NCI-H2227 treated with DMSO at 0.1 percent for 48 hours (cell line): Measurements from ENCODE around the gene SNX2.
"Not testable (repeated sequence)": the region's sequence is repeated elsewhere in the genome, so short reads cannot be mapped to it uniquely, and the experiment has no call there.

Source experiments
- DNase-seq: peaks from one replicate; lab custom pipeline; 2025; lab: John Stamatoyannopoulos, UW

Gene SNX2

DNA sequence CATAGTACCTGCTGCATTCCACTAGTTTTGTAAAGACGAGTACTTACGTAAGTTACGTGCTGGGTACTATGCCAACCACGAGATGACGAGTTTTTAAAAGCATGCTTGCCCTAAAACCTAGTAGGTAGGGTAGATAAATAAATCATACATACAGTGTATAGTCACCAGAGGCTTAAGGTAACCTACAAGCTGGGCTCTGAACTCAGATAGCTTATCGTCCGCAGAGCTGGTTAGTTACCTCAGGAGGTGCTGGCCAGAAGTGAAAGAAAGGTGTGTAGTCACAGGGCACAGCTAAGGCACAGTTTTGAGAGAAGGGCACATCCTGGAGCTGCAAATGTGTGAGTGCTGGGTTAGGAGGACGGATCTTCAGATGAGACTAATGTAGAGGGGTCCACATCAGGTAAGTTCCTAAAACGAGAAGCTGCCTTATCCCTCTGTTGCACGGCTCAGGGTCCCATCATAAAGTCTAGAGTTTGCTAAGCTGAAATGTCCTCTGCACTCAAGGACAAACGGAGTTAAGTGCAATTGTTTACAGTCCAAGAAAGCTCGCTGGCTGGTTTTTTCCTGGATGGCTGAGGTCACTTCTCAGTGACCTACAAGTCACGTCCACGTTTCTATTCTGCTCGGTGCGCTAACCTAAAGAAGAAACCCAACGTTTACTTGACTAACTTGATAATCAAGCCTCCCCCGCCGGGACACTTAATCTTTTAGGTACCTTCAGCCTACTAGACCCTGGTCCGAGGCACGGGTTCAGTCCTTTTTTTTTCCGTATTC lies 69.4 kb downstream of the SNX2 start:
- DNase-seq, result peak; percentile 7

DNA sequence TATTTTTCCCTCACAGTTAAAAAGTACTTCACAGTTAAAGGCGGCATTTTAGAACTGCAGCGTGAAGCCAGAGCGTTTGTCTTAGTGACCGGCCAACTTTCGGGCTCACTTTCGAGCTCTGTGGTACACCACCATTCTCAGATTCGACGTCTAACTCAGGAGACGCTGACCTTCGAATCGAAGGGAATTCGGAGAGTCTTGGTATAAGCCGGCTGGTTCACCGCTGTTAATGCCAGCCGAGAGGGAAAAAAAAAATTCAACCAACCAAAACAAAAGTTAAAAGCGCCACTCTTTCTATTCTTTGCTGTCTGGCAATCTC lies 70.0 kb downstream of the SNX2 start:
- DNase-seq, result no peak

DNA sequence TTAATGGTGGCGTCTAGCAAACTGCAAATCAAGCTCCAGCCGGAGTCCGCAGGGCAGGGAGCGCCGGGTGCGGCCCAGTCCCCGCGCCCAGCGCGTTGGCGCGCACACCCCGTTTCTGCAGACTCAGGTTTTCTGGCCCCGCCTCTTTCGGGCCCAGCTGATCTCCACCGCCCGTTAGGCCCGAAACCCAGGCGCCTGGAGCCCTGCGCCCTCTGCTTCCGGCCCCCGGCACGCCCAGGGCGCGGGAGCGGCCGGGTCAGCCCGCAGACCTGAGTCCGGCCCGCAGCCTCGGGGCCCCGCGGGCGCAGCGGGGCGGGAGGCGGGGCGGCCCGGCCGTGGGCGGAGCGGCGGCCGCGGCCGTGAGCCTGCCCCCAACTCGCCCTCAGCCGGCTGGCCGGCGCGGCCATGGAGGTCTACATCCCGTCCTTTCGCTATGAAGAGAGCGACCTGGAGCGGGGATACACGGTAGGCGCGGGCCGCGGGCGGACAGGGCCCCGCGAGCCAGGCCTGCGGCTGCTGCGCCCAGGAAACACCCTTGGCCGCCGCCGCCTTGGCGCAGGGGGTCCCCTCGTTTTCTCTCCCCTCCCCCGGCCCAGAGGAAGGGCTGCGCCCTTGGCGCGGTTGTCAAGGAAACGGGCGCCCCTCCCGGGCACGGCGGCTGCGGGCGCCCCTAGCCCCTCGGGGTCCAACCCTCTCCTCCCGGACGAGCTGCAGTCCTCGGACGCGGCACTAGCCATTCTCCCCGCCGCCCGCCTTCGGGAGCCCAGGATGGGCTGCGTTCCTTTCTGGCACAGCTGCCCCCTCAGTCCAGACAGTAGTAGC lies 70.6 kb downstream of the SNX2 start, which contains the start of gene SNX24:
SNX24 (plus strand) TSS at position 385 of the 822 bp plus-strand sequence; CDS start at position 406, 21 bp downstream.
- DNase-seq, result peak; percentile 62

DNA sequence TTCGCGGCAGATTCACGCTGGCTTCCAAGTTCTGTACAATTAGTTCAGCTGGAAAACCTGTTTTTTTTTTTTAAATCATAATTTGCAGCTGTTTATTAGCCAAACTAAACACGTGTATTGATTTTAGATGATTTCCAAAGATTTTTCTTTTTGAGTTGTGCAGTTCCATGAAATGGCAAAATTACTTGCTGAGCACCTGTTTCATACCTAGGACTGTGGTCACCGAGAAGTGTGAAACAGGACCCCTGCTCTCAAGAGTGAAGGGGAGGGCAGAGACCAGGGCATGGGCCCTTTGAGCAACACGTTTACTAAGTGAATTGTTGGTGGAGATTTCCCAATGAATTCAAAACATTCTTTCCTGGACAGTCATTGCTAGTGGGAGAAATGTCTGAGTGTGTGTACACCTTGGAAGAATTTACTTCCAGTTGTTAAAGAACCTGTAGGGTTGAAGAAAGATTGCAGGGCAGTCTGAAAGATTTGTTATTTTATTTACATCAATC lies 71.2 kb downstream of the SNX2 start:
- DNase-seq, result no peak

- DNase-seq, result no peak
Measured at GRCh38 chr5:122847687-122848081, 72.8 kb downstream of the SNX2 start.

DNA sequence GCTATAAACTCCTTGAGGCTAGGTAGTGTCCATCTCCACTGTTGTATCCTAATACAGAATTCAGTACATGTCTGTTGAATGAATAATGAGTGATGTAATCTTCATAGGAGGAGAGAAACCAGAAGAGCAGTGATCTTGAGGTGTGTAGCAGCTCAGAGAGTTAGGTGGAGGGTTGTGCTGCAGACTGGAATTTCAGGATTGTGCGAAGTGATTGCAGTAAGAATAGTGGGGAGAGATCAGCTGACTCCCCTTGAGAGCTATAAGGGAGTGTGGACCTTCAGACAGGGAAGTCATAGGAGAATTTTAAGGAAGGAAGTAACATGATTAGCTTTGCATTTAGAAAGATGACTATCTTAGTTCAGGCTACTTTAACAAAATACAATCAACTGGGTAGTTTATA lies 74.9 kb downstream of the SNX2 start:
- no peak for DNase-seq

- not testable (repeated sequence) for DNase-seq
Measured at GRCh38 chr5:122857538-122857937, 82.7 kb downstream of the SNX2 start.

GRCh38 chr5:122858451-122858850 lies 83.6 kb downstream of the SNX2 start:
- no peak for DNase-seq

GRCh38 chr5:122863240-122863639 lies 88.4 kb downstream of the SNX2 start:
- DNase-seq, result no peak

DNA sequence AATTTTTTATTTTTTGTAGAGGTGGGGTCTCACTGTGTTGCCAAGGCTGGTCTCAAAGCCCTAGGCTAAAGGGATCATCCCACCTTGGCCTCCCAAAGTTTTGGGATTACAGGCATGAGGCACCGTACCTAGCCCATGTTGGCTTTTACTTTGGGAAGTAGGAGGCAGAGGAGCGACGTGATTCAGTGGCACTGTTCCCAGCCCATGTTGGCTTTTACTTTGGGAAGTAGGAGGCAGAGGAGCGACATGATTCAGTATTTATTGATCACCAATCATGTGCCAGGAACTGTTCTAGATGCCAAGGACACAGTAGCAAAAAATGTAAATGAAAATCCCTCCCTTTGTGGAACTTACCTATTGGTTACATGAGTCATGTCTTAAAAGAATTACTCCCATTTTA lies 88.8 kb downstream of the SNX2 start:
- no peak for DNase-seq

GRCh38 chr5:122864400-122864799 lies 89.5 kb downstream of the SNX2 start:
- DNase-seq, result no peak

DNA sequence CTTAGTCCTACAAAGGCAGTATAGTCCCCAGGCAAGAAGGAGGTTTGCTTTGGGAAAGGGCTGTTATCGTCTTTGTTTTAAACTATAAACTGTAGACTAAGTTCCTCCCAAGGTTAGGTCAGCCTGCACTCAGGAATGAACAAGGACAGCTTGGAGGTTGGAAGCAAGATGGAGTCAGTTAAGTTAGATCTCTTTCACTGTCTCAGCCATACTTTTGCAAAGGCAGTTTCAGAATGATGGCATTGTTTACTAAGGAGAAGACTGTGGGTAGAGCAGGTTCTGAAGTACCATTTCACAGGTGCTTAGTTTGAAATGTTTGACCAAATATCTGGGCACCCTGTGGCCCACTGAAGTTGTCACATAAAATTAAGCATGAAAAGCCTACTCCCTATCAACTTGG lies 90.0 kb downstream of the SNX2 start:
- DNase-seq, result no peak

GRCh38 chr5:122870219-122870856 lies 95.5 kb downstream of the SNX2 start:
- no peak for DNase-seq

- no peak for DNase-seq
Measured at GRCh38 chr5:122871661-122872060, 96.8 kb downstream of the SNX2 start.

GRCh38 chr5:122874179-122874875 lies 99.4 kb downstream of the SNX2 start:
- DNase-seq, result no peak

GRCh38 chr5:122877518-122877917 lies 102.6 kb downstream of the SNX2 start:
- no peak for DNase-seq

- DNase-seq, result no peak
Measured at GRCh38 chr5:122879076-122879475, 104.2 kb downstream of the SNX2 start.
